GM19240 (cell line): Measurements from ENCODE around the gene ENKUR.
A peak's percentile ranks its signal among the peaks of the same experiment; 100 is the strongest.

Experiments used
- DNase-seq: peaks from one replicate; pipeline ENCODE4 v3.0.0; 2011; ENCODE audit warnings: low spot score; ENCODE audit not compliant: insufficient read length

ENKUR gene

DNA sequence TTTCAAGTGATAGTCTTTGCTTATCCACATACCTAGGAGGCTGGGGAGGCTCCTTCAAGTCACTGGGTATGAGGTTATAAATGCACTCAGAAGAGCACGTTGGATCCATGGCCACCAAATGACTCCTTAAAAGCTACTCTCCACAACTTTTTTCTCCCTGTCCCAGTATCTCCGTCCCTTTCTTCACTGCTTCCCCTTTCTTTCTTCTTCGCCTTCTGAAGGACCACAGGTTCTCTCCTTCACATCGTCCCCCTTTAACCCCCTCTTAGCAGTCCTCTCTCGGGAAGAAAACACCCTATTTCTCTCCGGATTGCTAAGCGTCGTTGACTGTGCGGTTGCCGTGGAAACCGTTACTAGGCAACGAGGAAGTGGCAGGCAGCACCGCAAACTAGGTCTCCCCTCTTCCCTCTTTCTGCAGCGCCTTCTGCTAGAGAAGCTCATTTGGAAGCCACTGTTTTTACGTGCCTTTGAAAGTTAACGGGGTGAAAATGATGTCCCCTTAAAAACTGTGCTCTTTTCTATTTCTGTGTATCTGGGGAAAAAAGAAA, at the start of gene ENKUR:
Gene ENKUR, minus strand, starts transcription at position 331 of the 548 bp plus-strand sequence. Its CDS starts 222 bp downstream, at position 109.
- peak; percentile 77 for DNase-seq

DNA sequence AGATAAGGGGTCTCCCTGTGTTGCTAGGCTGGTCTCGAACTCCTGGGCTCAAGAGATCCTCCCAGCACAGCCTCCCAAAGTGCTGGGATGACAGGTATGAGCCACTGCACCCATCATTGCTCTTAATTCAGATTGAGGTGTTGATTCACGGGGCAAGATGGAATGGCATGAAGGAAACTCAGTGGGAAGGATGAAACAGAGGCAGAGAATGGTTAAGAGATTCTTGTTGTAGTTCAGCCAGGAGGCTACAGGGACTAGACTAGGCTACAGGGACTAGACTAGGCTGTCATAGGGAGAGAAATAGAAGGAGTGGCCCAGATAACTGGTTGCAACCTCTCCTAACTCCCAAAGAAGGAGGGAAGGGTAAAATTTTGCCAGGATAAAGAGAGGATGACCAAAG, 48.4 kb upstream of the ENKUR start:
- no peak for DNase-seq

GRCh38 chr10:25063644-25064043, 47.7 kb upstream of the ENKUR start:
- DNase-seq = no peak

- DNase-seq = no peak
These were observed 47.2 kb upstream of the ENKUR start for GRCh38 chr10:25063157-25063556.

- DNase-seq = no peak
These were observed 45.9 kb upstream of the ENKUR start for GRCh38 chr10:25061711-25062449.

- no peak for DNase-seq
These were observed 45.2 kb upstream of the ENKUR start for GRCh38 chr10:25061125-25061524.

GRCh38 chr10:25059990-25060389, 44.0 kb upstream of the ENKUR start:
- no peak for DNase-seq

DNA sequence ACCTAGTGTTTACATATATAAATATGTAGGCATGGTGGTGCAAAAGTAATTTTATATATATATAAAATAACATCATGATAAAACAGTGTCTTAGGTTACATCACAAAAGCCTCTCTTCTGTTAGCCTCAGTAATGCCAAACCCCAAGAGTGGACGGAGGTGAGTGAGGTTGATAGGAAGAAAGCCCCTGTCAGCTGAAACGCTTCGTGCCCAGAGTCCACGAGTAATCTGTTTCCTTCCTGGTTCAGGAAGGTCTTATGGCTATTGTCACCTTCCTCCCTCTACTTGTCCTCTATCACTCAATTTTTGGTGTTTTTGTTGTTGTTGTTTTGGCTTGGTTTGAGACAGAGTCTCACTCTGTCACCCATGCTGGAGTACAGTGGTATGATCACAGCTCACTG, 41.9 kb upstream of the ENKUR start:
- DNase-seq = no peak

GRCh38 chr10:25056726-25057125, 40.8 kb upstream of the ENKUR start:
- no peak for DNase-seq

DNA sequence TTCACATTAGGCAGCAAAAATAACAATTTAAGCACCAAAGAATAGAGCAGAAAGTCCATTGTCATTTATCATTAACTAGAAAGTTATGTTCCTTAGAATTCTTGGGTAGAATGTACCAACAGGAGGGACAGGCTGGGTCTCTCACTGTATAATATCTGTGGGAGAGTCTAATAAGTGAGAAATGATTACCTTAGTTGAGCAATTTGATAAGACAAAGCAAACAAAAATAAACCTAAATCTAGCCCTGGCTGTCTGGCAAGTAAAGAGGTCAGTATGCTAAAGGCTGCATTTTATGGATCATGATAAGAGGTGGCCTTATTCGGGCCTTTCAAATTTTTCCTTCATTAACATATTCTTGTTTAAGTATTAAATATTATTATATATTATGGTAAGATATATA, 36.1 kb upstream of the ENKUR start:
- no peak for DNase-seq

DNA sequence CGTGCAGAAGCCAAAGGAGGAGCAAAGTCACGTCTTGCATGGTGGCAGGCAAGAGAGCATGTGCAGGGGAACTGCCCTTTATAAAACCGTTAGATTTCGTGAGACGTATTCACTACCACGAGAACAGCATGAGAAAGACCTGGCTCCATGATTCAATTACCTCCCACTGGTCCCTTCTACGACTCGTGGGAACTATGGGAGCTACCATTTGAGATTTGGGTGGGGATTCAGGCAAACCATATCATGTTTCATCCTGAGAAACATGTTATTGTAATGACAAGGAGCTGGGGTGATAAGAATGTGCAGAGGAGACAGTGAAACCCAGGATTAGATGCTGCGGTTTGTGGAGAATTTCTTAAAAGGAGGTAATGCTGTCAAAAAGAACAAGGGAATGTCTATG, 34.4 kb upstream of the ENKUR start:
- no peak for DNase-seq

GRCh38 chr10:25049966-25050365, 34.0 kb upstream of the ENKUR start:
- DNase-seq = no peak

DNA sequence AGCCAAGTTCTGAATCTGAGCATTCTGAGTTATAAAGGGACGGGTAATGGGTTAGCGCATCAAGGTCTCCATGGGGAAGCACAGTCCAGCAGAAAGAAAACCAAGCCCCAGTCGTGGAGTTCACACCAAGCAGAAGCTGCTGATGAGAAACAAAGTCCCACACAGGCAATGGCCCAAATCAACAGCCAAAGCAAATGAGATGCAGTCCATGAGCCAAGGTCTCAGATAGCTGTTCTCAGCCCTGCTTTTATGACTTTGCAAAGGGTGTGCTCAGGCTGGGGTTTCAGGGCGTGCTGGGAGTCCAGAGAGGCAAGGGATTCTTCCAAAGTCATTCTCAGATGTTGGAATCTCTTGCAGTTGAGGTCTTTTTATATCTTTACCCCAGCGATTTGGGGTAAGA, 32.5 kb upstream of the ENKUR start:
- DNase-seq = no peak

- no peak for DNase-seq
These were observed 31.8 kb upstream of the ENKUR start for GRCh38 chr10:25047591-25048301.

DNA sequence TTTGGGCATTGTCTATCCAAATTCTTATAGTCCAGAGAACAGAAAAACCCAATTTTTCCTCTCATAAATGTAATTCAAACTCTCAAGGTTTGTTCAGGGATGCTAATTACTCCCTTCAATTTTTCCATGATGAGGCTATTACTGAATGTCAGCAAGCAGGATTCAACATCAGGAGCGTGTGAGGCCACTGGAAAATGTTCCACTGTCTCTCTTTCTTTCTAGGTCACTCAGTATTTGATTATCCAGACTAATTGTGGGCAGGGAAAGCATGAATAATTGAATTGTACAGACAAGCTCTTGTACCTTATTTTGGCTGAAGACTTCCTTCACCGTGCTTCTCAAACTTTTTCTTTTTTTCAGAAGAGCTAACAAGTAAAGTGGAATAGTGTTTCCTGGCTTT, 31.1 kb upstream of the ENKUR start:
- no peak for DNase-seq

- no peak for DNase-seq
These were observed 30.7 kb upstream of the ENKUR start for GRCh38 chr10:25046641-25047040.

DNA sequence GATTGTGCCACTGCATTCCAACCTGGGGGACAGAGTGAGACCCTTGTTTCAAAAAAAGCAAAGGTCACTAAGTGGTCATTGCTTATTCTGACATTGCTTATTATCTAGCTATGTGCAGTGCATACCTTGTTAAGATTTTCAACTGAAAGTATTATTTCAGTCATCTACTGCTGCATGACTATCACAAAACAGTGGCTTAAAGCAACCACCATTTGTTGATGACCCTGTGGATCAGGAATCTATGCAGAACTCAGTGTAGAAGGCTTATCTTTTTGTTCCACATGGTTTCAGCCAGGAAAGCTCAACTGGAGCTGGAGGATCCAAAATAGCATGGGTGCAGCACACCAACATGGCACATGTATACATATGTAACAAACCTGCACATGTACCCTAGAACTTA, 23.6 kb upstream of the ENKUR start:
- DNase-seq = no peak

- no peak for DNase-seq
These were observed 22.4 kb upstream of the ENKUR start for GRCh38 chr10:25038325-25038724.

- DNase-seq = no peak
These were observed 20.4 kb upstream of the ENKUR start for GRCh38 chr10:25036381-25036780.

DNA sequence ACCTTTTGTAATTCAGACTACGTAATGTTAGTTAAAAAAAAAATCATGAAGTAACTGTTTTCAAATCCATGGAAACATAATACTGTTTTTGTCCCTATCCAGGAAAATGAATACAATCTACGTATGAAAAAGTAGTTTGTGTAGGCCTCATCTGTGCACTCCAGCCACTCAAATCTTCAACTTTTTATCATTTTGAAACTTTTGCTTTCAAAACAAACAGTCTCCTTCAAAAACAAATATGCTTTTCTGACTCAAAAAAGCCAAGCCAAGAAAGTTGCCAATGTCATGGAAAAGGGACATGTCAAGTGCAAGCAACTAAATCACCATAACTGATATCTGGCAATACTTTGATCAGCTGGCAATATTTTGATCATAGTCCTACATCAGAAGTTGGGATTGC, 13.6 kb upstream of the ENKUR start:
- no peak for DNase-seq

GRCh38 chr10:25028711-25029110, 12.8 kb upstream of the ENKUR start:
- no peak for DNase-seq

DNA sequence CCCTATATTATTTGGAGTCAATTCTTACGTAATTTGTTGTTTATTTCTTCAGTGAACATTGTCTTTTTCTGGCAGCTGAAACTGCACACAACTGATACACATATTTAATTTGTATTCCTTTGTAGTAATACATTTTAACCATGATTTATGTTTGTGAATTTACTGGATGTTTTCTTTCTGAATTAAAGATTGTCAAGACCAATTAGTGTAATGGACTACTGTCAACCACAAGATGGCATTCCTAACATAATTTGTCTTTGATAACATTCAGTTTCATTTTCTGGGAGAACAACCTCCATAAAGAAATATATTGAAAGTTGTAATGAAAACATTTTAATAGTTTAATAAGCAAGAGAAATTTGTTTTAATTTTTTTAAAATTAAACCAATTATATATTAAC, 10.5 kb upstream of the ENKUR start:
- DNase-seq = no peak

DNA sequence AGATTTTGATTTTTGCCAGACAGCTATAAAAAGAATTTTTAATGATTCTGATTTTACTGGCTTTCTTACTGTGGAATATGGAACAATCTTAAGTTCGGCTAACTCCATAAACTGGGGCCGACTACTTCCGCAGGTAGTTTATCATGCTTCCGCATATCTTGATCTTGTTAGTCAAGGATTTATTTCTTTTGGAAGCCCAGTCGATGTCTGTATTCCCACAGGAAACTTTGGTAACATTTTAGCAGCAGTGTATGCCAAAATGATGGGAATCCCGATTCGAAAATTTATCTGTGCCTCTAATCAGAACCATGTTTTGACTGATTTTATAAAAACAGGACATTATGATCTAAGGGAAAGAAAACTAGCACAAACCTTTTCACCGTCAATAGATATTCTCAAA, 8.6 kb upstream of the ENKUR start:
- DNase-seq = no peak
